ENCODE results near the gene CBX5.
"Not testable (repeated sequence)": the region's sequence is repeated elsewhere in the genome, so short reads cannot be mapped to it uniquely, and the experiment has no call there.

CBX5 gene

DNA sequence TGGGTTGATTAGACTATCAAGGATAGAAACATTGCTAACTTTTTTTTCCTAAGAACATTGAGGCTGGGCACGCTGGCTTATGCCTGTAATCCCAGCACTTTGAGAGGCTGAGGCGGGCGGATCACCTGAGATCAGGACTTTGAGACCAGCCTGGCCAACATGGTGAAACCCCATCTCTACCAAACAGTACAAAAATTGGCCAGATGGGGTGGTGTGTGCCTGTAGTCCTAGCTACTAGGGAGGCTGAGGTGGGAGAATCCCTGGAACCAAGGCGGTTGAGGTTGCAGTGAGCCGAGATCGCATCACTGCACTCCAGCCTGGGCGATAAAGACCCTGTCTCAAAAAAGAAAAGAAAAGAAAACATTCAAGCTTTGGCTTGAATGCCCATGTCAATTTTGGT, 32.4 kb upstream of the CBX5 start:
- CTCF ChIA-PET: interaction anchor here (0.6 to 36.2 kb wide), 5 partner anchors 11 to 127 kb away, joined by 3 to 890 read pairs (median 3); partner anchors contain the start of genes COPZ1 and NFE2
- H3K27ac ChIP-seq (ENCODE audit: insufficient read depth in 1 of 2, low read depth in 1 of 2, low read length in 2 of 2, poor library complexity in 1 of 2, severe bottlenecking in 2 of 2); H3K27me3 ChIP-seq (replicated peaks in 2 of 5; ENCODE audit: control insufficient read depth in 4 of 5, insufficient read depth in 5 of 5, low read length in 4 of 5); DNase-seq; H3K9me3 ChIP-seq (ENCODE audit: control extremely low read depth in 1 of 5, control insufficient read depth in 4 of 5, insufficient read depth in 2 of 5, low read depth in 1 of 5, low read length in 4 of 5); H3K4me3 ChIP-seq (ENCODE audit: control insufficient read depth in 1 of 7, extremely low read depth in 1 of 7, insufficient read depth in 4 of 7, low read depth in 2 of 7, low read length in 6 of 7); H3K36me3 ChIP-seq (ENCODE audit: control insufficient read depth in 4 of 4, insufficient read depth in 4 of 4, low read length in 3 of 4): not testable (repeated sequence)
- peaks cover 2 to 25% (median 15%) of the 10 kb centered on the region in 4 experiments for H3K4me1 ChIP-seq (ENCODE audit: control extremely low read depth in 1 of 4, control insufficient read depth in 4 of 4, insufficient read depth in 4 of 4, low read length in 3 of 4)
- WGBS (ENCODE audit: insufficient coverage): 90% methylated on average over 4 of the region's 7 CpGs
- POLR2A ChIA-PET: interaction anchor here (0.6 kb wide), 1 partner anchor 14 kb away, joined by 6 read pairs; no protein-coding TSS in a partner anchor

DNA sequence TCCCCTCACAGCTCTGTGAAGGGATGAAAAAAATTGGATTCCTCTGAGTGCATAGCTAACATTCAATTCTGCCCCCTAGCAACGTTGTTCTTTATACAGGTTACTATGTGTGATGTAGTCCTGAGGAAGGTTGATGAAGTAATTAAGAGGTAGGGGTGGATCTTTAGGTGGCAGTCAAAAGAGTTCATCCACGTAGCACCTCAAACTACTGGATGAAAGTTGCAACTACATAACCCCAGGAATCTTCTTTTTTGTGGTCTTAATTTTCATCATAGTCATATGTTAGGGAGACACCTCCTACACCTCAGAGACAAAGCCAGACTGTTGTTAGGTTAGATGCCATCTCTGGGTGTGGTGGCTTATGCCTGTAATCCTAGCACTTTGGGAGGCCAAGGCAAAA, 31.1 kb upstream of the CBX5 start:
- POLR2A ChIA-PET: no interaction called here
- H3K36me3 ChIP-seq (ENCODE audit: control insufficient read depth in 4 of 4, insufficient read depth in 4 of 4, low read length in 3 of 4): no peaks in the 10 kb centered on the region
- peak in 2 of 3 donors; percentile 65 to 74 for DNase-seq

DNA sequence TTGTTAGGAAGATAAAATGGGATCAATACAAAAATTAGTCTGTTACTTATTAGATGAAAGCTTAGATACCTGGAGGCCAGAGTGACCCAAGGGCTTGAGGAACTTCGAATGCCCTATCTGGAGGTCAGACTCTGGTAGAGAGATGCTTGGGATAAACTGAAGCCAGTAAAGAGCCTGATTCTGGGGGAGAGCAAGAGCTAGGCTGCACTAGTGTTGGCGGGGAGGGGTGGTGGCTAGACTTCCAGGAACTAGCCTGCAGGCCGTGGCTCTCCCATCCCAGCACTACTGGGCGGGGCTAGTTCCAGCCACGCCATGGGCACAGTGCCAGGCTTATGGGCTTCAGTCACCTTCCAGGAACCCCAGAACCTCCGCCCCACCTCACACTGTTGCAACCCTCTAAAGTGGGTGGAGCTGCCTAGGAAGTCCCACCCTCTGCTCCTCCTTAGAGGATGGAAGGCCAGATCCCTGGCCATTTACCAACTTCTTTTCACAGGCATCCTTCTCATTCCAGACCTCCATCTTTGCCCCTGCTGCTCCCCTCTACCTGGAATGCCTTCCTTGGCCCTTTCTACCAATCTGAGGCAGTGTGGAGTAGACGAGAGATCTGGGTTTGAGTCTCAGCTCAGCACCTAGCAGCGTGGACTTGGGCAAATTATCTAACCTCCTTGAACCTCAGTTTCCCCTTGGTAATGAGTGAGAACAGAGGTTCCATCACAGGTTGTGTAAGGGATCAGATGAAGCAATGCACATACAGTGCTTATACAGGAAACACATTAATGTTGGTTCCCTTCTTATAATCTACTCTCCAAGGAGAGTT, 27.2 kb upstream of the CBX5 start:
- no peaks in the 10 kb centered on the region for H3K36me3 ChIP-seq (ENCODE audit: control insufficient read depth in 4 of 4, insufficient read depth in 4 of 4, low read length in 3 of 4)
- WGBS (ENCODE audit: insufficient coverage): 0% methylated on average over 4 of the region's 8 CpGs
- peak; percentile 90 to 95 (median 94) for DNase-seq
- H3K4me3 ChIP-seq (ENCODE audit: control insufficient read depth in 1 of 7, extremely low read depth in 1 of 7, insufficient read depth in 4 of 7, low read depth in 2 of 7, low read length in 6 of 7): peak overlapping the region in 3 of 7 experiments; percentile 33 to 50 (median 37)
- H3K27me3 ChIP-seq (replicated peaks in 2 of 5; ENCODE audit: control insufficient read depth in 4 of 5, insufficient read depth in 5 of 5, low read length in 4 of 5): no peaks in the 10 kb centered on the region
- POLR2A ChIA-PET: interaction anchor here (0.8 to 2.3 kb wide), 5 partner anchors 12 to 27 kb away, joined by 3 to 10 read pairs (median 5); partner anchors contain the start of genes COPZ1 and HNRNPA1
- H3K9me3 ChIP-seq (ENCODE audit: control extremely low read depth in 1 of 5, control insufficient read depth in 4 of 5, insufficient read depth in 2 of 5, low read depth in 1 of 5, low read length in 4 of 5): no peaks in the 10 kb centered on the region
- CTCF ChIA-PET: interaction anchor here (0.6 to 36.2 kb wide), 8 partner anchors 11 to 135 kb away, joined by 3 to 890 read pairs (median 8); partner anchors contain the start of genes COPZ1 and NFE2
- peak overlapping the region; percentile 30 to 60 for H3K27ac ChIP-seq (ENCODE audit: insufficient read depth in 1 of 2, low read depth in 1 of 2, low read length in 2 of 2, poor library complexity in 1 of 2, severe bottlenecking in 2 of 2)
- peaks cover 33 to 74% (median 64%) of the 10 kb centered on the region in 4 experiments for H3K4me1 ChIP-seq (ENCODE audit: control extremely low read depth in 1 of 4, control insufficient read depth in 4 of 4, insufficient read depth in 4 of 4, low read length in 3 of 4)

More for the DNA sequence above, 31.1 kb upstream of the CBX5 start:
- CTCF ChIA-PET: interaction anchor here (1.2 to 36.2 kb wide), 5 partner anchors 12 to 26 kb away, joined by 3 to 890 read pairs (median 4); partner anchors contain the start of genes COPZ1 and NFE2
- 0% methylated on average over 1 of the region's 2 CpGs for WGBS (ENCODE audit: insufficient coverage)
- Histone ChIP-seq H3K4me3 (ENCODE audit: control insufficient read depth in 1 of 7, extremely low read depth in 1 of 7, insufficient read depth in 4 of 7, low read depth in 2 of 7, low read length in 6 of 7) (no peak overlapping the region), H3K9me3 (ENCODE audit: control extremely low read depth in 1 of 5, control insufficient read depth in 4 of 5, insufficient read depth in 2 of 5, low read depth in 1 of 5, low read length in 4 of 5) (no peaks in the 10 kb centered on the region), H3K27me3 (replicated peaks in 2 of 5; ENCODE audit: control insufficient read depth in 4 of 5, insufficient read depth in 5 of 5, low read length in 4 of 5) (no peaks in the 10 kb centered on the region), H3K27ac (ENCODE audit: insufficient read depth in 1 of 2, low read depth in 1 of 2, low read length in 2 of 2, poor library complexity in 1 of 2, severe bottlenecking in 2 of 2) (peak overlapping the region in 1 of 2 experiments; percentile 34), H3K4me1 (ENCODE audit: control extremely low read depth in 1 of 4, control insufficient read depth in 4 of 4, insufficient read depth in 4 of 4, low read length in 3 of 4) (peaks cover 11 to 37% (median 27%) of the 10 kb centered on the region in 4 experiments)

- peak overlapping the region; percentile 94 to 95 for H3K27ac ChIP-seq (ENCODE audit: insufficient read depth in 1 of 2, low read depth in 1 of 2, low read length in 2 of 2, poor library complexity in 1 of 2, severe bottlenecking in 2 of 2)
- 0% methylated on average over 11 of the region's 12 CpGs for WGBS (ENCODE audit: insufficient coverage)
- H3K4me1 ChIP-seq (ENCODE audit: control extremely low read depth in 1 of 4, control insufficient read depth in 4 of 4, insufficient read depth in 4 of 4, low read length in 3 of 4): peaks cover 37 to 83% (median 74%) of the 10 kb centered on the region in 4 experiments
- no peaks in the 10 kb centered on the region for H3K27me3 ChIP-seq (replicated peaks in 2 of 5; ENCODE audit: control insufficient read depth in 4 of 5, insufficient read depth in 5 of 5, low read length in 4 of 5)
- H3K36me3 ChIP-seq (ENCODE audit: control insufficient read depth in 4 of 4, insufficient read depth in 4 of 4, low read length in 3 of 4): peaks cover 0 to 11% (median 5%) of the 10 kb centered on the region in 4 experiments
- CTCF ChIA-PET: interaction anchor here (2.8 to 36.2 kb wide), 3 partner anchors 9 to 57 kb away, joined by 6 to 890 read pairs (median 122); partner anchors contain the start of genes COPZ1 and NFE2
- POLR2A ChIA-PET: interaction anchor here (0.6 to 1.0 kb wide), 6 partner anchors 13 to 44 kb away, joined by 3 to 5 read pairs (median 4); partner anchors contain the start of genes CBX5, COPZ1 and HNRNPA1
- H3K9me3 ChIP-seq (ENCODE audit: control extremely low read depth in 1 of 5, control insufficient read depth in 4 of 5, insufficient read depth in 2 of 5, low read depth in 1 of 5, low read length in 4 of 5): no peaks in the 10 kb centered on the region
- peak overlapping the region in 6 of 7 experiments; percentile 42 to 74 (median 60) for H3K4me3 ChIP-seq (ENCODE audit: control insufficient read depth in 1 of 7, extremely low read depth in 1 of 7, insufficient read depth in 4 of 7, low read depth in 2 of 7, low read length in 6 of 7)
- DNase-seq: peak; percentile 97 to 99 (median 99)
These were observed 24.4 kb upstream of the CBX5 start for GRCh38 chr12:54304187-54304810.

- H3K27me3 ChIP-seq (replicated peaks in 2 of 5; ENCODE audit: control insufficient read depth in 4 of 5, insufficient read depth in 5 of 5, low read length in 4 of 5): no peaks in the 10 kb centered on the region
- DNase-seq: no peak
- H3K27ac ChIP-seq (ENCODE audit: insufficient read depth in 1 of 2, low read depth in 1 of 2, low read length in 2 of 2, poor library complexity in 1 of 2, severe bottlenecking in 2 of 2): peak overlapping the region; percentile 94 to 95
- H3K9me3 ChIP-seq (ENCODE audit: control extremely low read depth in 1 of 5, control insufficient read depth in 4 of 5, insufficient read depth in 2 of 5, low read depth in 1 of 5, low read length in 4 of 5): no peaks in the 10 kb centered on the region
- H3K4me1 ChIP-seq (ENCODE audit: control extremely low read depth in 1 of 4, control insufficient read depth in 4 of 4, insufficient read depth in 4 of 4, low read length in 3 of 4): peaks cover 39 to 84% (median 77%) of the 10 kb centered on the region in 4 experiments
- peaks cover 0 to 15% (median 10%) of the 10 kb centered on the region in 4 experiments for H3K36me3 ChIP-seq (ENCODE audit: control insufficient read depth in 4 of 4, insufficient read depth in 4 of 4, low read length in 3 of 4)
- ChIA-PET CTCF (interaction anchor here (2.8 to 36.2 kb wide), 4 partner anchors 8 to 58 kb away, joined by 6 to 890 read pairs (median 506); partner anchors contain the start of genes COPZ1 and NFE2), POLR2A (interaction anchor here (0.6 to 1.0 kb wide), 6 partner anchors 12 to 44 kb away, joined by 3 to 5 read pairs (median 4); partner anchors contain the start of genes CBX5, COPZ1 and HNRNPA1)
- H3K4me3 ChIP-seq (ENCODE audit: control insufficient read depth in 1 of 7, extremely low read depth in 1 of 7, insufficient read depth in 4 of 7, low read depth in 2 of 7, low read length in 6 of 7): peak overlapping the region in 6 of 7 experiments; percentile 42 to 74 (median 60)
These were observed 23.7 kb upstream of the CBX5 start for GRCh38 chr12:54303640-54304039.

DNA sequence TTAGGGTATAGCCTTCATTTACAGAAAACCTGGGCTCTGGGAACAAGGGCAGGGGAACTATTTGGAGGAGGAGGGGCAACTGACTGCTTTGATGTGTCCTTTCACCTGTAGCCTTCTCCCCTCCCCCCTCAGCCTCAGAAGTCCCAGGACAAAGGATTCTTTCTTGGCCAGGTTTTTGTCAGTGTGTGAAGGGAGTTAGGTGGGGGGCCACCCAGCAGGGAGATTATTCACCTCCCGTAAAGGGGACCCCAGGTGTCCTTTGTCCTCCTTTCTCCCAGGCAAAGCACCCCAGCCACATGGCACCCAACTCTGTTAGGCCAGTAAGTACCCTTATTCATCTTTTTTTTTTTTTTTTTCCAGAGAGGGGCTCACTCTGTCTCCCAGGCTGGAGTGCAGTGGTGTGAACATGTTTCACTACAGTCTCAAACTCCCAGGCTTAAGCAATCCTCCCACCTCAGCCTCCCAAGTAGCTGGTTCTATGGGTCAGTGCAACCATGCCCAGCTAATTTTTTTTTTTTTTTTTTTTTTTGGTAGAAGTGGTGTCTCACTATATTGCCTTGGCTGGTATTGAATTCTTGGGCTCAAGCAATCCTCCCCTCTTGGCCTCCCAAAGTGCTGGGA, 21.6 kb upstream of the CBX5 start:
- peak overlapping the region; percentile 91 to 95 for H3K27ac ChIP-seq (ENCODE audit: insufficient read depth in 1 of 2, low read depth in 1 of 2, low read length in 2 of 2, poor library complexity in 1 of 2, severe bottlenecking in 2 of 2)
- POLR2A ChIA-PET: interaction anchor here (0.7 to 2.7 kb wide), 2 partner anchors 23 to 1200 kb away, joined by 6 to 15 read pairs; partner anchors contain the start of gene COPZ1

More for the DNA sequence above, 21.6 kb upstream of the CBX5 start:
- WGBS (ENCODE audit: insufficient coverage): 20% methylated on average over 1 of the region's 1 CpG
- Histone ChIP-seq H3K36me3 (ENCODE audit: control insufficient read depth in 4 of 4, insufficient read depth in 4 of 4, low read length in 3 of 4) (peaks cover 0 to 22% (median 19%) of the 10 kb centered on the region in 4 experiments), H3K4me3 (ENCODE audit: control insufficient read depth in 1 of 7, extremely low read depth in 1 of 7, insufficient read depth in 4 of 7, low read depth in 2 of 7, low read length in 6 of 7) (peak overlapping the region; percentile 67 to 100 (median 96)), H3K27me3 (replicated peaks in 2 of 5; ENCODE audit: control insufficient read depth in 4 of 5, insufficient read depth in 5 of 5, low read length in 4 of 5) (no peaks in the 10 kb centered on the region), H3K4me1 (ENCODE audit: control extremely low read depth in 1 of 4, control insufficient read depth in 4 of 4, insufficient read depth in 4 of 4, low read length in 3 of 4) (peaks cover 43 to 83% (median 73%) of the 10 kb centered on the region in 4 experiments), H3K9me3 (ENCODE audit: control extremely low read depth in 1 of 5, control insufficient read depth in 4 of 5, insufficient read depth in 2 of 5, low read depth in 1 of 5, low read length in 4 of 5) (no peaks in the 10 kb centered on the region)
- no peak for DNase-seq
- CTCF ChIA-PET: interaction anchor here (1.0 to 15.8 kb wide), 8 partner anchors 8 to 78 kb away, joined by 3 to 890 read pairs (median 8); partner anchors contain the start of gene COPZ1
